Neural cell (in vitro differentiated cells): ENCODE data around the gene ARMC12. TPM values are rescaled to one million over a fixed set of nuclear protein-coding genes. Genes with fewer than 3 reads are reported as not detected.

ENCODE experiments used
- H2AFZ ChIP-seq: fragments of 200-600, 300-800 bp; sonication (generic), shearing (Covaris generic); 2 replicates; pipeline ENCODE4 v1.6.0; 2014; ENCODE audit warnings: low read depth, mild to moderate bottlenecking, antibody characterized with exemption, low read length, moderate library complexity
- H3F3A ChIP-seq: fragments of 200-600 bp; shearing (Covaris generic); 2 replicates; pipeline ENCODE4 v1.6.1; 2016; ENCODE audit warnings: mild to moderate bottlenecking, moderate library complexity, mixed read lengths, antibody characterized with exemption, low read length; ENCODE audit not compliant: insufficient read depth, poor library complexity, severe bottlenecking
- H3K27ac ChIP-seq: fragments of 200-600, 300-800 bp; sonication (generic), shearing (Covaris generic); 2 replicates; pipeline ENCODE4 v1.5.1; 2014; ENCODE audit warnings: mild to moderate bottlenecking, low read length, moderate library complexity
- H3K27me3 ChIP-seq: fragments of 300-800, 200-600 bp; sonication (generic), shearing (Covaris generic); 2 replicates; pipeline ENCODE4 v1.6.0; 2014; ENCODE audit warnings: mild to moderate bottlenecking, low read depth, low read length, moderate library complexity; ENCODE audit not compliant: insufficient read depth
- H3K36me3 ChIP-seq: fragments of 300-800, 200-600 bp; sonication (generic), shearing (Covaris generic); 2 replicates; pipeline ENCODE4 v1.5.1; 2014; ENCODE audit warnings: mild to moderate bottlenecking, antibody characterized with exemption, low read length, moderate library complexity; ENCODE audit not compliant: insufficient read depth
- H3K4me2 ChIP-seq: fragments of 300-800, 200-600 bp; sonication (generic), shearing (Covaris generic); 2 replicates; pipeline ENCODE4 v1.6.0; 2014; ENCODE audit warnings: mild to moderate bottlenecking, low read length
- H3K4me3 ChIP-seq: fragments of 300-800, 200-600 bp; sonication (generic), shearing (Covaris generic); 2 replicates; pipeline ENCODE4 v1.5.1; 2014; ENCODE audit warnings: mild to moderate bottlenecking, low read length, moderate library complexity
- H3K79me2 ChIP-seq: fragments of 200-600 bp; shearing (Covaris generic); replicated peaks from 2 replicates; pipeline ENCODE4 v1.6.0; 2014; ENCODE audit warnings: mild to moderate bottlenecking, low read length, moderate library complexity; ENCODE audit not compliant: insufficient read depth
- H3K9ac ChIP-seq: fragments of 300-800, 200-600 bp; sonication (generic), shearing (Covaris generic); 2 replicates; pipeline ENCODE4 v1.6.1; 2016; ENCODE audit warnings: mild to moderate bottlenecking, low read length, mixed read lengths
- H3K9me2 ChIP-seq: fragments of 200-600 bp; shearing (Covaris generic); 2 replicates; pipeline ENCODE4 v1.6.1; 2016; ENCODE audit warnings: mild to moderate bottlenecking, low read length, mixed read lengths; ENCODE audit not compliant: insufficient read depth
- H3K9me3 ChIP-seq: fragments of 200-600, 300-800 bp; sonication (generic), shearing (Covaris generic); 2 replicates; pipeline ENCODE4 v1.6.1; 2016; ENCODE audit warnings: mild to moderate bottlenecking, mixed run types, low read length, moderate library complexity, mixed read lengths
- H4K20me1 ChIP-seq: fragments of 200-600 bp; shearing (Covaris generic); 2 replicates; pipeline ENCODE4 v1.6.1; 2016; ENCODE audit warnings: mild to moderate bottlenecking, mixed run types; ENCODE audit not compliant: insufficient read depth
- CTCF ChIP-seq: fragments of 450-650 bp; IDR thresholded peaks from 2 replicates; pipeline ENCODE4 v1.5.1; 2014; ENCODE audit warnings: antibody characterized with exemption, mild to moderate bottlenecking, moderate library complexity; ENCODE audit not compliant: poor library complexity, severe bottlenecking
- EP300 ChIP-seq: fragments of 450-650 bp; conservative IDR thresholded peaks from 2 replicates; pipeline ENCODE4 v1.6.1; 2014; ENCODE audit warnings: antibody characterized with exemption, mild to moderate bottlenecking, moderate library complexity; ENCODE audit not compliant: poor library complexity, severe bottlenecking
- EZH2 ChIP-seq: fragments of 200-600, 300-800 bp; shearing (Covaris generic), sonication (generic); IDR thresholded peaks from 2 replicates; pipeline ENCODE4 v1.6.1; 2014; ENCODE audit warnings: antibody characterized with exemption, low read length, borderline replicate concordance, mild to moderate bottlenecking; ENCODE audit not compliant: insufficient read depth, poor library complexity, severe bottlenecking
- MXI1 ChIP-seq: fragments of 450-650 bp; conservative IDR thresholded peaks from 2 replicates; pipeline ENCODE4 v1.6.1; 2014; ENCODE audit warnings: antibody characterized with exemption, mild to moderate bottlenecking; ENCODE audit not compliant: poor library complexity, severe bottlenecking
- POLR2AphosphoS5 ChIP-seq: IDR thresholded peaks from 2 replicates; pipeline ENCODE4 v1.6.1; 2012
- RAD21 ChIP-seq: fragments of 450-650 bp; conservative IDR thresholded peaks from 2 replicates; pipeline ENCODE4 v1.6.1; 2014; ENCODE audit warnings: antibody characterized with exemption, mild to moderate bottlenecking, moderate library complexity
- REST ChIP-seq: IDR thresholded peaks from 2 replicates; pipeline ENCODE4 v1.6.1; 2012; ENCODE audit warnings: borderline replicate concordance
- SMC3 ChIP-seq: fragments of 450-650 bp; conservative IDR thresholded peaks from 2 replicates; pipeline ENCODE4 v1.6.1; 2014; ENCODE audit warnings: antibody characterized with exemption, mild to moderate bottlenecking, moderate library complexity; ENCODE audit not compliant: poor library complexity
- TAF1 ChIP-seq: IDR thresholded peaks from 2 replicates; pipeline ENCODE4 v1.6.1; 2012; ENCODE audit warnings: low read depth
- polyA plus RNA-seq: library from polyadenylated mRNA; depleted of rRNA; stranded (reverse); fragments of >200 nt; gene quantifications from 2 replicates; pipeline ENCODE4 v1.2.3, GENCODE V29; 2014

ARMC12 gene
- polyA plus RNA-seq, 1 donor from 2014 or later: 2.2 TPM

- Histone ChIP-seq H3K9me2 (no peaks in the 10 kb centered on the region), H3K4me2 (no peak overlapping the region), H3K9ac (no peak overlapping the region), H3K27me3 (no peaks in the 10 kb centered on the region), H3F3A (no peaks in the 10 kb centered on the region), H3K4me3 (no peak overlapping the region), H3K79me2 (no peaks in the 10 kb centered on the region), H3K9me3 (no peaks in the 10 kb centered on the region), H3K36me3 (no peaks in the 10 kb centered on the region), H2AFZ (no peak overlapping the region), H4K20me1 (no peaks in the 10 kb centered on the region), H3K27ac (no peak overlapping the region)
- TF ChIP-seq POLR2AphosphoS5: no peak
- no peak for TF ChIP-seq RAD21
- TF ChIP-seq TAF1: no peak
- no peak for TF ChIP-seq SMC3
- no peak for TF ChIP-seq MXI1
- TF ChIP-seq EP300: no peak
- TF ChIP-seq EZH2: no peak
- no peak for TF ChIP-seq REST
- TF ChIP-seq CTCF: no peak
Observed at GRCh38 chr6:35796236-35796635, 59.4 kb downstream of the ARMC12 start.

- no peaks in the 10 kb centered on the region for H3K79me2 ChIP-seq
- H3F3A ChIP-seq: no peaks in the 10 kb centered on the region
Observed at GRCh38 chr6:35797837-35798526, 61.1 kb downstream of the ARMC12 start.

More at GRCh38 chr6:35797837-35798526, 61.1 kb downstream of the ARMC12 start:
- Histone ChIP-seq H4K20me1 (no peaks in the 10 kb centered on the region), H3K4me2 (no peak overlapping the region), H3K9me3 (no peaks in the 10 kb centered on the region), H2AFZ (no peak overlapping the region), H3K27me3 (no peaks in the 10 kb centered on the region), H3K36me3 (no peaks in the 10 kb centered on the region), H3K9ac (no peak overlapping the region), H3K9me2 (no peaks in the 10 kb centered on the region), H3K4me3 (no peak overlapping the region), H3K27ac (no peak overlapping the region)
- TF ChIP-seq SMC3 (no peak), EP300 (no peak), TAF1 (no peak), MXI1 (no peak), REST (no peak), EZH2 (no peak), RAD21 (no peak), POLR2AphosphoS5 (no peak)
